Ectodermal cell (in vitro differentiated cells): ENCODE data around the gene ABTB2.

Source experiments
- H3K27ac ChIP-seq: 2 replicates; pipeline ENCODE4 v1.7.0; 2013; ENCODE audit warnings: mild to moderate bottlenecking, low read depth, low read length; ENCODE audit not compliant: insufficient read depth, poor library complexity, severe bottlenecking
- H3K27me3 ChIP-seq: 2 replicates; pipeline ENCODE4 v1.7.0; 2013; ENCODE audit warnings: mild to moderate bottlenecking, low read length; ENCODE audit not compliant: insufficient read depth, control insufficient read depth, poor library complexity, severe bottlenecking
- H3K36me3 ChIP-seq: one replicate; pipeline ENCODE4 v1.7.0; 2013; ENCODE audit warnings: low read length; ENCODE audit not compliant: control insufficient read depth, insufficient read depth
- H3K4me1 ChIP-seq: one replicate; pipeline ENCODE4 v1.7.0; 2013; ENCODE audit warnings: low read length; ENCODE audit not compliant: control insufficient read depth, insufficient read depth
- H3K4me3 ChIP-seq: 2 replicates; pipeline ENCODE4 v1.7.0; 2013; ENCODE audit warnings: low read depth, low read length, control low read depth; ENCODE audit not compliant: insufficient read depth
- H3K9me3 ChIP-seq: 2 replicates; pipeline ENCODE4 v1.7.0; 2013; ENCODE audit warnings: mild to moderate bottlenecking, low read length, moderate library complexity; ENCODE audit not compliant: control insufficient read depth
- WGBS, 2 experiments: methylation state at CpG; one replicate each; pipeline ENCODE4 v1.1.7; 2013; ENCODE audit warnings: missing lambda C conversion rate in 2 of 2; 5-methylcytosine and 5-hydroxymethylcytosine counted together

The ABTB2 gene

GRCh38 chr11:34259087-34259486 lies 98.7 kb downstream of the ABTB2 start:
- no peak overlapping the region for H3K4me3 ChIP-seq
- H3K4me1 ChIP-seq: peaks cover 18% of the 10 kb centered on the region
- no peaks in the 10 kb centered on the region for H3K9me3 ChIP-seq
- WGBS, 2 experiments: 95 to 97% methylated on average over 3 of the region's 3 CpGs
- no peaks in the 10 kb centered on the region for H3K27me3 ChIP-seq
- H3K36me3 ChIP-seq: no peaks in the 10 kb centered on the region
- H3K27ac ChIP-seq: no peak overlapping the region

- H3K27ac ChIP-seq: no peak overlapping the region
- no peaks in the 10 kb centered on the region for H3K9me3 ChIP-seq
- no peak overlapping the region for H3K4me3 ChIP-seq
- H3K4me1 ChIP-seq: no peaks in the 10 kb centered on the region
- no peaks in the 10 kb centered on the region for H3K27me3 ChIP-seq
- WGBS, 2 experiments: 89 to 96% methylated on average over 6 of the region's 6 CpGs
- H3K36me3 ChIP-seq: no peaks in the 10 kb centered on the region
Measured at GRCh38 chr11:34256626-34257025, 101.2 kb downstream of the ABTB2 start.

GRCh38 chr11:34256150-34256549 lies 101.7 kb downstream of the ABTB2 start:
- Histone ChIP-seq H3K9me3 (no peaks in the 10 kb centered on the region), H3K36me3 (no peaks in the 10 kb centered on the region), H3K27me3 (no peaks in the 10 kb centered on the region), H3K4me3 (no peak overlapping the region), H3K27ac (no peak overlapping the region), H3K4me1 (peaks cover 4% of the 10 kb centered on the region)
- 85 to 94% methylated on average over 6 of the region's 6 CpGs for WGBS, 2 experiments

- Histone ChIP-seq H3K27ac (no peak overlapping the region), H3K4me1 (peaks cover 7% of the 10 kb centered on the region), H3K36me3 (no peaks in the 10 kb centered on the region), H3K4me3 (no peak overlapping the region), H3K27me3 (no peaks in the 10 kb centered on the region), H3K9me3 (no peaks in the 10 kb centered on the region)
- 77 to 85% methylated on average over 2 of the region's 2 CpGs for WGBS, 2 experiments
Measured at GRCh38 chr11:34255101-34255500, 102.7 kb downstream of the ABTB2 start.

GRCh38 chr11:34254011-34254410 lies 103.8 kb downstream of the ABTB2 start:
- WGBS, 2 experiments: 93 to 94% methylated on average over 4 of the region's 4 CpGs
- Histone ChIP-seq H3K27me3 (no peaks in the 10 kb centered on the region), H3K4me3 (no peak overlapping the region), H3K4me1 (peaks cover 7% of the 10 kb centered on the region), H3K36me3 (no peaks in the 10 kb centered on the region), H3K9me3 (no peaks in the 10 kb centered on the region), H3K27ac (no peak overlapping the region)

GRCh38 chr11:34252651-34253050 lies 105.2 kb downstream of the ABTB2 start:
- no peaks in the 10 kb centered on the region for H3K36me3 ChIP-seq
- WGBS, 2 experiments: 89 to 91% methylated on average over 3 of the region's 3 CpGs
- peaks cover 7% of the 10 kb centered on the region for H3K4me1 ChIP-seq
- H3K9me3 ChIP-seq: no peaks in the 10 kb centered on the region
- no peak overlapping the region for H3K27ac ChIP-seq
- no peak overlapping the region for H3K4me3 ChIP-seq
- H3K27me3 ChIP-seq: no peaks in the 10 kb centered on the region

GRCh38 chr11:34252015-34252414 lies 105.8 kb downstream of the ABTB2 start:
- Histone ChIP-seq H3K36me3 (no peaks in the 10 kb centered on the region), H3K4me1 (peaks cover 7% of the 10 kb centered on the region), H3K9me3 (no peaks in the 10 kb centered on the region), H3K27ac (no peak overlapping the region), H3K27me3 (no peaks in the 10 kb centered on the region), H3K4me3 (no peak overlapping the region)
- 78% methylated on average over 7 of the region's 7 CpGs for WGBS, 2 experiments

- 80 to 82% methylated on average over 3 of the region's 3 CpGs for WGBS, 2 experiments
- Histone ChIP-seq H3K27me3 (no peaks in the 10 kb centered on the region), H3K4me1 (peaks cover 7% of the 10 kb centered on the region), H3K36me3 (no peaks in the 10 kb centered on the region), H3K9me3 (no peaks in the 10 kb centered on the region), H3K4me3 (peak overlapping the region; percentile 4), H3K27ac (no peak overlapping the region)
Measured at GRCh38 chr11:34251589-34251980, 106.2 kb downstream of the ABTB2 start.

GRCh38 chr11:34250732-34251588 lies 106.8 kb downstream of the ABTB2 start:
- Histone ChIP-seq H3K4me1 (peaks cover 7% of the 10 kb centered on the region), H3K27ac (no peak overlapping the region), H3K4me3 (peak overlapping the region; percentile 4), H3K36me3 (no peaks in the 10 kb centered on the region), H3K27me3 (no peaks in the 10 kb centered on the region), H3K9me3 (no peaks in the 10 kb centered on the region)
- WGBS, 2 experiments: 47 to 58% methylated on average over 10 of the region's 10 CpGs

GRCh38 chr11:34250211-34250610 lies 107.6 kb downstream of the ABTB2 start:
- 93 to 95% methylated on average over 2 of the region's 2 CpGs for WGBS, 2 experiments
- Histone ChIP-seq H3K27me3 (no peaks in the 10 kb centered on the region), H3K36me3 (no peaks in the 10 kb centered on the region), H3K4me3 (no peak overlapping the region), H3K27ac (no peak overlapping the region), H3K9me3 (no peaks in the 10 kb centered on the region), H3K4me1 (peaks cover 7% of the 10 kb centered on the region)
